HEK293 (cell line): ENCODE results near the gene OR51G1.

ENCODE experiments used
- CTCF ChIP-seq: fragments of 450-650 bp; formaldehyde crosslinking; IDR thresholded peaks from 2 replicates; pipeline ENCODE4 v1.5.1; 2016; ENCODE audit warnings: missing biosample characterization, missing genetic modification characterization
- ZNF362 ChIP-seq: fragments of 450-650 bp; formaldehyde crosslinking; IDR thresholded peaks from 2 replicates; pipeline ENCODE4 v1.5.1; 2016; ENCODE audit warnings: missing biosample characterization, missing genetic modification characterization

GRCh38 chr11:4890279-4890678 is 33.9 kb downstream of the OR51G1 start:
- TF ChIP-seq CTCF (tag by site-specific recombination) (no peak), ZNF362 (no peak)
